Smooth muscle cell (in vitro differentiated cells): ENCODE results near the gene ACR. TPM values are rescaled to one million over a fixed set of nuclear protein-coding genes. Genes with fewer than 3 reads are reported as not detected.
"Not testable (repeated sequence)": the region's sequence is repeated elsewhere in the genome, so short reads cannot be mapped to it uniquely, and the experiment has no call there.

Experiments used
- DNase-seq: peaks from one replicate; lab custom pipeline; 2025; ENCODE audit not compliant: unreplicated experiment; lab: John Stamatoyannopoulos, UW
- H2AFZ ChIP-seq: fragments of 200-600 bp; sonication (generic); 2 replicates; pipeline ENCODE4 v1.6.0; 2016; ENCODE audit warnings: antibody characterized with exemption, low read depth, mild to moderate bottlenecking
- H3F3A ChIP-seq: fragments of 200-600 bp; sonication (generic); 2 replicates; pipeline ENCODE4 v1.6.0; 2017; ENCODE audit warnings: antibody characterized with exemption, low read depth
- H3K27ac ChIP-seq: fragments of 200-600 bp; sonication (generic); 2 replicates; pipeline ENCODE4 v1.5.1; 2016; ENCODE audit warnings: low read depth, mild to moderate bottlenecking
- H3K27me3 ChIP-seq: fragments of 200-600 bp; sonication (generic); 2 replicates; pipeline ENCODE4 v1.6.1; 2016; ENCODE audit warnings: low read depth, mild to moderate bottlenecking
- H3K36me3 ChIP-seq: fragments of 200-600 bp; sonication (generic); 2 replicates; pipeline ENCODE4 v1.5.1; 2016; ENCODE audit warnings: low read depth
- H3K4me1 ChIP-seq: fragments of 200-600 bp; sonication (generic); 2 replicates; pipeline ENCODE4 v1.5.1; 2016; ENCODE audit warnings: low read depth
- H3K4me2 ChIP-seq: fragments of 200-600 bp; sonication (generic); 2 replicates; pipeline ENCODE4 v1.6.0; 2016; ENCODE audit warnings: mild to moderate bottlenecking
- H3K4me3 ChIP-seq: fragments of 200-600 bp; sonication (generic); 2 replicates; pipeline ENCODE4 v1.5.1; 2016; ENCODE audit warnings: mild to moderate bottlenecking
- H3K79me2 ChIP-seq: fragments of 200-600 bp; sonication (generic); 2 replicates; pipeline ENCODE4 v1.6.0; 2016; ENCODE audit warnings: low read depth, mild to moderate bottlenecking
- H3K9ac ChIP-seq: fragments of 200-600 bp; sonication (generic); 2 replicates; pipeline ENCODE4 v1.6.0; 2016; ENCODE audit warnings: low read depth
- H3K9me3 ChIP-seq: fragments of 200-600 bp; sonication (generic); replicated peaks from 2 replicates; pipeline ENCODE4 v1.5.1; 2016; ENCODE audit warnings: low read depth
- H4K20me1 ChIP-seq: fragments of 200-600 bp; sonication (generic); 2 replicates; pipeline ENCODE4 v1.6.0; 2016; ENCODE audit warnings: low read depth
- WGBS: methylation state at CpG from one replicate; pipeline ENCODE4 v1.1.7; 2016; ENCODE audit warnings: low lambda C conversion rate; 5-methylcytosine and 5-hydroxymethylcytosine counted together
- polyA plus RNA-seq: library from polyadenylated mRNA; unstranded; fragments of >200 nt; fragmentation: Nextera tagmentation; extraction: Ambion mirVana; gene quantifications from 2 replicates; pipeline ENCODE4 v1.2.1, GENCODE V29; 2016
- small RNA-seq: library from RNA; depleted of rRNA; stranded (forward); fragments of <200 nt; gene quantifications from one replicate; pipeline ENCODE3, GENCODE V24; 2014
- total RNA-seq: library from RNA; depleted of rRNA; stranded (reverse); fragments of >200 nt; gene quantifications from 2 replicates; pipeline ENCODE4 v1.2.3, GENCODE V29; 2014

ACR gene
- total and polyA plus RNA-seq, 2 experiments from 2014 or later: 0.27 TPM; not detected in 1

GRCh38 chr22:50782253-50782652 is 44.2 kb downstream of the ACR start:
- H3K4me2 ChIP-seq: peak overlapping the region; percentile 48
- H3F3A ChIP-seq, DNase-seq, H3K9ac ChIP-seq, H4K20me1 ChIP-seq, H3K79me2 ChIP-seq, H3K27ac ChIP-seq, H3K4me3 ChIP-seq, H2AFZ ChIP-seq, H3K27me3 ChIP-seq, H3K4me1 ChIP-seq, H3K36me3 ChIP-seq, H3K9me3 ChIP-seq: not testable (repeated sequence)
- WGBS: 90% methylated on average over 2 of the region's 3 CpGs

- H3K27ac ChIP-seq, H3K4me1 ChIP-seq, H3K79me2 ChIP-seq, H3K36me3 ChIP-seq, H3K27me3 ChIP-seq, H4K20me1 ChIP-seq, H3K9me3 ChIP-seq, H3F3A ChIP-seq, H2AFZ ChIP-seq: not testable (repeated sequence)
- Histone ChIP-seq H3K4me3 (peak within 1 kb of the TSS; percentile 61), H3K9ac (peak within 1 kb of the TSS; percentile 66), H3K4me2 (peak within 1 kb of the TSS; percentile 79)
- peak; percentile 48 for DNase-seq
- under 1% methylated on average over 51 of the region's 77 CpGs for WGBS
These were observed 45.3 kb downstream of the ACR start, which contains the start of gene RABL2B for GRCh38 chr22:50783033-50783879. Gene RABL2B, minus strand, starts transcription at chr22:50783636. Its CDS starts 1,342 bp downstream, at chr22:50782294.

GRCh38 chr22:50783880-50784276 is 45.9 kb downstream of the ACR start:
- not testable (repeated sequence) for H3K79me2 ChIP-seq, H3K27me3 ChIP-seq, H3K9me3 ChIP-seq, DNase-seq, H4K20me1 ChIP-seq, H3K27ac ChIP-seq, H2AFZ ChIP-seq, H3K4me1 ChIP-seq, H3K36me3 ChIP-seq, H3F3A ChIP-seq
- Histone ChIP-seq H3K9ac (peak overlapping the region; percentile 14), H3K4me2 (peak overlapping the region; percentile 79), H3K4me3 (peak overlapping the region; percentile 61)
- WGBS: 4% methylated on average over 12 of the region's 16 CpGs

- not testable (repeated sequence) for H3K9ac ChIP-seq, H3K4me2 ChIP-seq, H3F3A ChIP-seq, H3K36me3 ChIP-seq, H3K27me3 ChIP-seq, H3K4me1 ChIP-seq, H2AFZ ChIP-seq, DNase-seq, H4K20me1 ChIP-seq, H3K9me3 ChIP-seq, H3K79me2 ChIP-seq, H3K4me3 ChIP-seq, H3K27ac ChIP-seq
- 97% methylated on average over 5 of the region's 5 CpGs for WGBS
These were observed 47.3 kb downstream of the ACR start for GRCh38 chr22:50785289-50785688.

GRCh38 chr22:50786936-50787335 is 48.9 kb downstream of the ACR start:
- H3K4me1 ChIP-seq, H3K27me3 ChIP-seq, H3K4me3 ChIP-seq, H3F3A ChIP-seq, H3K36me3 ChIP-seq, DNase-seq, H3K79me2 ChIP-seq, H3K9me3 ChIP-seq, H2AFZ ChIP-seq, H3K4me2 ChIP-seq, H4K20me1 ChIP-seq, H3K27ac ChIP-seq, H3K9ac ChIP-seq: not testable (repeated sequence)
- WGBS: 3% methylated on average over 5 of the region's 5 CpGs

Small RNA genes lying within 50 kb of the gene (small RNA-seq; reads per million reads assigned to genes)
- not detected for gene RNU6-409P

Other genes with a start within 250 kb of the ACR start
- gene LMF2, start 230.5 kb upstream of the ACR start, total RNA-seq: 53.5 and 56.3 TPM in 2 replicates
- gene LMF2, start 230.5 kb upstream of the ACR start, polyA plus RNA-seq: 117 and 130 TPM in 2 replicates
- gene NCAPH2, start 230.0 kb upstream of the ACR start, total RNA-seq: 20.7 and 24.1 TPM in 2 replicates
- gene NCAPH2, start 230.0 kb upstream of the ACR start, polyA plus RNA-seq: 42.0 and 45.7 TPM in 2 replicates
- gene SCO2, start 212.6 kb upstream of the ACR start, total RNA-seq: 1.5 and 3.2 TPM in 2 replicates
- gene SCO2, start 212.6 kb upstream of the ACR start, polyA plus RNA-seq: 17.6 and 22.6 TPM in 2 replicates
- gene TYMP, start 208.2 kb upstream of the ACR start, total RNA-seq: 85.8 and 87.4 TPM in 2 replicates
- 263 and 287 TPM in 2 replicates for gene TYMP, start 208.2 kb upstream of the ACR start, polyA plus RNA-seq
- 0.31 and 1.1 TPM in 2 replicates for gene KLHDC7B, start 192.3 kb upstream of the ACR start, total RNA-seq
- gene KLHDC7B, start 192.3 kb upstream of the ACR start, polyA plus RNA-seq: 1.5 and 2.2 TPM in 2 replicates
- not detected in 2 replicates for gene SYCE3, start 175.3 kb upstream of the ACR start, total RNA-seq
- gene SYCE3, start 175.3 kb upstream of the ACR start, polyA plus RNA-seq: not detected in 2 replicates
- gene CPT1B, start 159.8 kb upstream of the ACR start, total RNA-seq: 13.1 and 19.3 TPM in 2 replicates
- 20.7 and 38.3 TPM in 2 replicates for gene CPT1B, start 159.8 kb upstream of the ACR start, polyA plus RNA-seq
- 33.6 and 35.2 TPM in 2 replicates for gene CHKB, start 155.4 kb upstream of the ACR start, total RNA-seq
- 62.8 and 64.8 TPM in 2 replicates for gene CHKB, start 155.4 kb upstream of the ACR start, polyA plus RNA-seq
- 0.63 TPM in 2 replicates for gene MAPK8IP2, start 137.4 kb upstream of the ACR start, total RNA-seq
- gene MAPK8IP2, start 137.4 kb upstream of the ACR start, polyA plus RNA-seq: 1.2 and 1.5 TPM in 2 replicates
- gene ARSA, start 110.1 kb upstream of the ACR start, total RNA-seq: 16.6 and 19.9 TPM in 2 replicates
- 16.6 and 17.7 TPM in 2 replicates for gene ARSA, start 110.1 kb upstream of the ACR start, polyA plus RNA-seq
- 1.3 and 2.0 TPM in 2 replicates for gene SHANK3, start 65.4 kb upstream of the ACR start, total RNA-seq
- gene SHANK3, start 65.4 kb upstream of the ACR start, polyA plus RNA-seq: 1.6 and 1.9 TPM in 2 replicates
- 8.0 and 12.5 TPM in 2 replicates for gene RABL2B, start 45.4 kb downstream of the ACR start, total RNA-seq
- gene RABL2B, start 45.4 kb downstream of the ACR start, polyA plus RNA-seq: 17.4 and 22.9 TPM in 2 replicates